Gastroesophageal sphincter (tissue), 3 donors: ENCODE data around the gene CNBP.

Experiments used
- CTCF ChIP-seq, 4 experiments: fragments of 200-600 bp in 2 of 4; fragments of 450-650 bp in 2 of 4; sonication (generic) in 1 of 4; IDR thresholded peaks; one replicate each; pipeline ENCODE4 v1.5.1; 2017 to 2019; ENCODE audit warnings: antibody characterized with exemption in 4 of 4, mild to moderate bottlenecking in 2 of 4, moderate library complexity in 2 of 4
- EP300 ChIP-seq: sonication (generic); formaldehyde crosslinking; IDR thresholded peaks from one replicate; pipeline ENCODE4 v1.6.1; 2017; ENCODE audit warnings: antibody characterized with exemption, mild to moderate bottlenecking
- POLR2A ChIP-seq, 2 donors: fragments of 450-650 bp; IDR thresholded peaks; one replicate each; pipeline ENCODE4 v1.6.1; 2017; ENCODE audit warnings: antibody characterized with exemption in 2 of 2, mild to moderate bottlenecking in 2 of 2, moderate library complexity in 1 of 2
- POLR2AphosphoS5 ChIP-seq: sonication (generic); formaldehyde crosslinking; IDR thresholded peaks from one replicate; pipeline ENCODE4 v1.6.1; 2017; ENCODE audit warnings: antibody characterized with exemption

GRCh38 chr3:129122412-129123011 is 61.2 kb downstream of the CNBP start:
- no peak for TF ChIP-seq CTCF (IDR thresholded peaks at IDR 0.05)
- TF ChIP-seq POLR2AphosphoS5, result no peak
- no peak for TF ChIP-seq EP300
- TF ChIP-seq POLR2A (IDR thresholded peaks at IDR 0.05), result no peak
